Measurements from ENCODE around the gene CCDC169.
"Not testable (repeated sequence)": the region's sequence is repeated elsewhere in the genome, so short reads cannot be mapped to it uniquely, and the experiment has no call there.

CCDC169 gene

DNA sequence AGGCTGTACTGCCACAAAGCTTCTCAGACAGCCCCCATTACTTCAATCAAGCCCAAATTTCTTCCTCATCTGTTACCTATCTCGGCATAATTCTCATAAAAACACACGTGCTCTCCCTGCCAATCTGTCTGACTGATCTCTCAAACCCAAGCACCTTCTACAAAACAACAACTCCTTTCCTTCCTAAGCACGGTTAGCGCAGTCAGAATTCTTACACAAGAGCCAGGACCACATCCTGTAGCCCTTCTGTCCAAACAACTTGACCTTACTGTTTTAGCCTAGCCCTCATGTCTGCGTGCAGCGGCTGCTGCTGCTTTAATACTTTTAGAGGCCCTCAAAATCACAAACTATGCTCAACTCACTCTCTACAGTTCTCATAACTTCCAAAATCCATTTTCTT, 22.2 kb upstream of the CCDC169 start:
- DNase-seq (ENCODE audit: low read depth in 1 of 2, low spot score in 1 of 2), result not testable (repeated sequence)

DNA sequence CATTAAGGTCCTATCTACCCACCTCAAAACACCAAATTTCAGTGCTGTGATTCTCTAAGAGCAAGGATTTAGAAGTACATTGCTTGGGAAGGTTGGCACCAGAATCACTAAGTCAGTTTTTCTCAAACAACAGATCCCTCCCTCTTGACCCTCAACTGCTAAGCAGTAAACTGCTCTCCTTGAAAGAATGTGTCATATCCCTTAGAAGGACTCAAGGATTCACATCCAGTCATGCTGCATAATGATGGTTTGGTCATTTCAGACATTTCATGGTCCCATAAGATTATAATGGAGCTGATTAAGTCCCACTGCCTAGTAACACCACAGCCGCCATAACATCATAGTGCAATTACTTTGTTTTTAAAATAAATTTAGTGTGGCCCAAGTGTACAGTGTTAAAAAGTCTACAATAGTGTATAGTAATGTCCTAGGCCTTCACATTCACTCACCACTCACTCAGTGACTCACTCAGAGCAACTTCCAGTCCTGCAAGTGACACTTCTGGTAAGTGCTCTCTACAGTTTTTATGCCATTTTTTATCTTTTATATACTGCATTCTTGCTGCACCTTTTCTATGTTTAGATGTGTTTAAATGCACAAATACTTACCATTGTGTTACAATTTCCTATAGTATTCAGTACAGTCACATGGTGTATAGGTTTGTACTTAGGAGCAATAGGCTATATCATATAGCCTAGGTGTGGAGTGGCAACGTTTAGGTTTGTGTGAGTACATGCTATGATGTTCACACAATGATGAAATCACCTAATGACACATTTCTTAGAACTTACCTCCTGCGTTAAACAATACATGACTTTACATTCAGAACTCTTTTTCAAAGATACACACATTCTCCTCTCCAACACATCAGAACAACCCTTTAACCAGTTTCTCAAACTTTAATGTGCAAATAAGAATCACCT, 15.7 kb upstream of the CCDC169 start:
- no peak for DNase-seq (ENCODE audit: low read depth in 1 of 2, low spot score in 1 of 2)

DNA sequence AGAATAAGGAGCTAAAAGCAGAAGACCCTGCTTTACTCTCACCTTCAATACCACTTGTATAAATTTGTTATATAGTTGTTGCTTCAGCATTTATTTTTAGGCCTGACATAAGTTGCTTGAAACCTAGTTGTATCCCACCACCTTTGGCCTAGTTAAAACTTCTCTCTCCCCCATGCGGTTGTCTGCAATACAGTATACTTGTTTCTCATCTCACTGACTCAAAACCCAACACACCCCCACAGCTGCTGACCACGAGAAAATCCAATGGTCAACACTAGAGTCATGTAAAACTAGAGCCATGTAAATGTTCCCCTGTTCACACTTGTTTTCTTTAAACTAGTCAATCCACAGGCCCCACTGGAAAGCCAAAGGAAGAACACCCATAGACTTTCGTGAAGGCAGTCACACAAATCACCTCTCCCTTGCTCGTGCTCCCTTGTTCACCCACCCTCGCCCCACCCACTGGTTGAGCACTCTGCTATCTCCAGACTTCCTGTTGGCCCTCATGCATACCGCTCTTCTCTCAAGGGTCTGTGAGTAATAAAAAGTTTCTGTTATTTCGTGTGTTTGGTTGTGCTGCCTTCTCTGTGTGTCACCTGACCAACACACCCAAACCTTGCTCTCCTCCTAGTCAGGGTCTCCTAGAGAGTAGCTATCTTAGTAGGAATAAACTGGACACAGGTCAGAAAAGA, 12.9 kb upstream of the CCDC169 start:
- no peak for DNase-seq (ENCODE audit: low read depth in 1 of 2, low spot score in 1 of 2)

DNA sequence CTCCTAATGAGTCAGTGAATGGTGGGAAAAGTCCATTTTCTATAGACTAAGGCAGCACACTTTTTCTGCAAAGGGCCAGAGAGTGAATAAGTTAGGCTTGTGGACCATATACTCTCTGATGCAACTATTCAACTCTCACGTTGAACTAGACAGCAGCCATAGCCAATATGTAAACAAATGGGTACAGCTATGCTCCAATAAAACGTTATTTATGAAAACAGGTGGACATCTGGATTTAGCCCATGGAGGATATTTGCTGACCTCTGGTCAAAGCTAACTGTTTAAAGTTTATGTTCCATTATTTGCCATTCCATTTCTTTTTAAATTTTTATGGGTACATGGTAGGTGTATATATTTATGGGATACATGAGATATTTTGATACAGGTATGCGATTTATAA, 4.7 kb upstream of the CCDC169 start:
- no peak for DNase-seq (ENCODE audit: low read depth in 1 of 2, low spot score in 1 of 2)

DNA sequence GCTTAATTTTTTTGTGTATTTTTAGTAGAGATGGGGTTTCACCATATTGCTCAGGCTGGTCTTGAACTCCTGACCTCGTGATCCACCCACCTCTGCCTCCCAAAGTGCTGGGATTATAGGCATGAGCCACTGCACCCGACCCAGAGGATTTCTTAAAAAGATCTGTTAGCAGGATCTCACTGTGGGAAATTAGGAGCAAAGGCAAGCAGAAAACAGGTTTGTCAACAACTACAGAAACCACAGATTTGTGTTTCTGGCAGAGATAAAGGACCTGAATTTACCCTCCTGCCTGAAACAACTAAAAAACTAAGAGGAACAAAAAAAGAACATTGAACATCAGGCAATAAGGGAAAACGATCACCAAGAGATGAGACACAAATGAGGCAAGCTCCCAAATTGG, 1.9 kb upstream of the CCDC169 start:
- DNase-seq (ENCODE audit: low read depth in 1 of 2, low spot score in 1 of 2), result not testable (repeated sequence)

DNA sequence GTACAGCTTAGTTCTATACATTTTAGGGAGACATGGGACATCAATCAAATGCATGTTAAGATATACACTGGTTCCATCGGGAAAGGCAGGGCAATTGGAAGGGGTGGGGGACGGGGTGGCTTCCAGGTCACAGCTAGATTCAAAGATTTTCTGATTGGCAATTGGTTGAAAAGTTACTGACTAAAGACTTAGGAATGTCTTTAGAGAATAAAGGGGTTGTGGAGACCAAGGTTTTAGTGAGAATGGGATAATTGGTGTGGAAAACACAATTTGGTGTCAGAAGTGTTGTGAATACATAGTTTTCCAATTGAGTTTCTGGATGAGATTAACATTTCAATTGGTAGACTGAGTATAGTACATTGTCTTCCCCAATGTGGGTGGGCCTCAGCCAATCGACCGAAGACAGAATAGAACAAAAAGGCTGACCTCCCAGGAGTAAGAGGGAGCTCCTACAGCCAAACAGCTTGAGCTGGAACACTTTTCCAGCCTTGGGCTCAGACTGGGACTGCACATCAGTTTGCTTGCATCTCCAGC, 988 bp upstream of the CCDC169 start:
- no peak for DNase-seq (ENCODE audit: low read depth in 1 of 2, low spot score in 1 of 2)

DNA sequence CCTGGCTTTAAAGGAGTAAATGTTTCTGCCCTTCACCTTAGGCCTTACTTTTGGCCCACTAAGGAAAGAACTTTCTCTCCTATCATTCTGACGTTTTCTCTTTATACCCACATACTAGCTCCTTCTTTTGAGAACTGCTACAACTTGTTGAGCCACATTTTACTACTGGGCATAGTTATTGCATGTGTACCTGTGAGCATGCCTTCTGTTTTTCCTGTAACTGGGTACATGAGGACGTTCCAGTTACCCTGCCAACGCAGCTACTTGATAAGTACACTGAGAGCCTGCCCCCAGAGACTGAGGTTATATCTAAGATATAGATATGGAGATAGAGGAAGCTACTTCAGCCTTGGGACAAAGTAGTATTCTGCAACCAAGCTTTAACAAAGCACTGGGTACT, 3.5 kb downstream of the CCDC169 start:
- DNase-seq (ENCODE audit: low read depth in 1 of 2, low spot score in 1 of 2), result no peak

DNA sequence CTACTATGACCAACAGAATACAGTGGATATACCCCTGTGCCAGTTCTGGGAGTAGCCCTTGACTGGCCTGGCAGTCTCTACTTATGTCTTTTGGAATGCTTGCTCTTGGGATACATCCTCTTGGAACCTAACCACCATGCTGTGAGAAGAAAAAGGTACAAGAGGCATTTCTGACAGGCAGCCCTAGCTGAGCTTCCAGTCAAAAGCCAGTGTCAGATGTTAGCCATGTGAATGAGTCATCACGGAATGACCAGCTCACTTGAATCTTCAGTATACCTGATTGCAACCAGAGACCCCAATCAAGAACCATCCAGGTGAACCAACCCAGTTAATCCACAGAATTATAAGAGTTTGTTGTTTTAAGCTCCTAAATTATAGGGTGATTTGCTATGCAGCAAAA, 4.1 kb downstream of the CCDC169 start:
- DNase-seq (ENCODE audit: low read depth in 1 of 2, low spot score in 1 of 2), result no peak

DNA sequence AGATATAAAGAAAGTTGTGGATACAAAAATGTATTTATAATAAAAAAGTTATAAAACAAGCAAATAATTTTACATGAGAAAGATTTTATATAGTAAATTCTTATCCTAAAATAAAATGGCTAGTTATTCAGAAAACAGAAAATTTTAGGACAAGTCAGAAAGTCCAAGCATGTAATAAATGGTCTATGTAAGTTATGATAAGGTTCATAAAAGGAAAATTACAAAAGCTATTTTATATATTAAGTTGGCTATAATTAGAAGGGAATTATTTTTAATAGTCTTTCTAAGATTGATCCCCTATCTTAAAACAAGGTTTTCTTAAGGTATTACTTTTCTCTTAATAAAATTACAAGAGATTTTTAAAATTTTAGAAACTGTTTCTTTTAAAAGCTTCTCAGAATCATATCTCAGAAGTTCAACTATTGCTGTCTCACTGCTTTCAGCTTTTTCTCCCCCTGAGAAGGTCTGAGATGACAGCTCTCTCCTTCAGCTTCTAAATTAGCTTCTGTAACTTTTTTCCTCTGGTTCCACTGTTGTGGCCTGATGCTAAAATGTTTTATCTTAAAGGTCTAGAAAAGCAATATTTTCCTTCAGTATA, 8.7 kb downstream of the CCDC169 start:
- no peak for DNase-seq (ENCODE audit: low read depth in 1 of 2, low spot score in 1 of 2)

DNA sequence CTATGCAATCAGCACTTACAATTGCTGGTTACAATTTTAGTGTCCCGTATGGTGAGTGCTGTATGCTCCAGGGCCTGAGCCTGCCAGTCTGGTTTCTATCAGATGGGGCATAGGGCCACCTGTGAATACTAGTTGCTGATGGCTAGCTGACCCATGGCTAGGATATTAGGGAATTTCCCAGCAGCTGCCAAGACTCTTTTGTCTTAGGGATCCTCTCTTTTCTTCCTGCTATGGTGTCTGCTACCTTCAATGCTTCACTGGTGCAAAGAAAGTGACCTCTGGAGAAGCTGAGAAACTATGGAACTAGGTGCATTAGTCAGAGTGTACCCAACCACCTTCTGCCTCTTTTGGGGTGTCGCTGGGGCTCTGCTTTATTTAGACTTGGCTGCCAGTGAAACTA, 11.6 kb downstream of the CCDC169 start:
- DNase-seq (ENCODE audit: low read depth in 1 of 2, low spot score in 1 of 2), result no peak

DNA sequence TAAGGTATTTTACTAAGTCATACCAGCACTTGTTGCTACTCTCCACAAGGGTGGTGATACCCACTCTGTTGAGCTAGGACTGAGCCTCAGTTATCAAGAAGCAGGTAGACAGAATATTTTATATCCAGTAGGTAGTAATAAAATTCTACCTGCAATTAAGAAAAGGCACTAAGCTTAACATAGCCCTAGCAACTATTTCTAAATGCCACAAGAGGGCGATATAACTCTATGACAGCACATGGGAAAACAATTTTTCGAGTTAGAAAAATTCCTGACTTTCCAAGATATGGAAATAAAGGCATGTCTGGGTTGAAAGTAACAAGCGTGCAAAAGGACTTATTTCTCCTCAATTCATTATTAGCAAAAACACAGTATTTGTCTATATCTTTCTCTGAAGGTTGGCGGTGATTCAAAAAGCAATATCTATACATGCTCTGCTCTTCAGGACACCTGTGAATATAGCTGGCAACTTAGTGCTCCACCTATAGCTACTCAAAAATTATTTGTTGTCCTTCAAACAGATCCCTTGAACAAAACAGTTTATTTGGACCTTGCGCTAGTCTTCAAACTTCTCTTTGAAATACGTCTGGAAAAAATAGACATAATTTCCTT, 14.7 kb downstream of the CCDC169 start:
- DNase-seq (ENCODE audit: low read depth in 1 of 2, low spot score in 1 of 2), result no peak

DNA sequence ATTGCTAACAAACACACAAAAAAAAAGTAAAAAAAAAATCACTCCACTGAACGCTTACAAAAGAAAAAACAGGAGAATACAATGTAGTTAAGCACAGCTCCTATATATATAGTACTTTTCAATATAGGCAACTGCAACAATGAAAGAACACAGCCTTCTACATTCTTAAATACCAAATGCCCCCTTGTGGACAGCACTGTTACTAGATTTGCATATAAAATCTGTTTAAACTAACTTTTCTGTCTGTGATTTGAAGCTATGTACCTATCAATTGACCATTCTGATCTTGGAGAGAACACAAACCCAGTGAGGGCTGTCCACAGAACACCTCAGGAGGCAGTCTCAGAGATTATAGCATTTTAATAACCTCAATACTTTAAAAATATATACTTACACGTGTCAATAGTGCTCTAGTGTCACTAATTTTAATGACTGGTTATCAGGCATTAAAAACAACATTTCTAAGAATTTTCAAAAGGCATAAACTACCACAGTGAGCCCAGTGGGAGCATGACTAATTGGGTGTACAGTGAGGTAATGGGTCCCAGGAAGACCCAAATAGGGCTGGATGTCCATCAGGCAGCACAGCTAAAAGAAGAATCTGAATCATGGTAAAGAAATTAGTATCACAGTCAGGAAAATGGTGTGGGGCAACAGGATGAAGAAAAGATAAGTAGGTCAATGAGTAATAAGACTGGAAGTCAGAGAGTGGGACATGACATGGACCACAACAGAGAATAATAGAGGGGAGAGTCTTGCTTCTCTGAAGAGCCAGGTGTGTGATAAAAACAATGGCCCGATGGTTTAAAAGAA, 22.2 kb downstream of the CCDC169 start:
- DNase-seq (ENCODE audit: low read depth in 1 of 2, low spot score in 1 of 2), result no peak

DNA sequence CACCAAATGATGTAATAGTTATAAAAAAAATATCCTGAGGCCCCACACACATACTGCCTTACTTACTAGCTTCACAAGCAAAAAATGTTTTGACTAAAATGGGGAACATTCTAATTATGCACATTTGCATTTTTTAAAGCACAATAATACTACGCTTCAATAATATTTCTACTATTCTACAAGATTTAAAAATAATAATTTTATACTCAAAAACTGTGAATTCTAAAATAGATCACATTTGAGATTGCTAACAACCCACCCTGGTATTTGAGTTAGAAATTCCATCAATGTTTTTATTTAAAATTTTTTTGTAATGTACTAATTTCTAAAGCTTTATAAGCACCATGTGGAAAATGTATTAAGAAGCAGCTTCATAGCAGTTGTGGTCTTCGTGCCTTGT, 24.2 kb downstream of the CCDC169 start:
- no peak for DNase-seq (ENCODE audit: low read depth in 1 of 2, low spot score in 1 of 2)

DNA sequence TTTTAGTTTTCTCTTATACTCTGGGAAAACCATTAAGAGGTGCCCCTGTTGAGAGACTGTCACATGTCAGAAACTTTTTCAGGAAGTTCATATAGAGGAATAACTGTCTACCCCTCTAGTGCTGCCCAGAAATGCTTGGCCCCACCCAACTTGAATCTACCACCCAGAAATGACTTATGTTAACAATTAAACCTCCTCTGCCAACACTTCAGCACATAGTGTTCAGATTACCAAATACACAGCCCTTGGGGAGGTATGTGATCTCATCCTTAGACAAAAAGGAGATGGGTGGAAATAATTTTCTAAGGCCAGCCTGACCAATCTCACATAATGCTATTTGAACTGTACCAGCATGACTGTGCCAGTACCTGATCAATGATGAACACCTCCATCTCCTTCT, 35.6 kb downstream of the CCDC169 start:
- DNase-seq (ENCODE audit: low read depth in 1 of 2, low spot score in 1 of 2), result no peak

DNA sequence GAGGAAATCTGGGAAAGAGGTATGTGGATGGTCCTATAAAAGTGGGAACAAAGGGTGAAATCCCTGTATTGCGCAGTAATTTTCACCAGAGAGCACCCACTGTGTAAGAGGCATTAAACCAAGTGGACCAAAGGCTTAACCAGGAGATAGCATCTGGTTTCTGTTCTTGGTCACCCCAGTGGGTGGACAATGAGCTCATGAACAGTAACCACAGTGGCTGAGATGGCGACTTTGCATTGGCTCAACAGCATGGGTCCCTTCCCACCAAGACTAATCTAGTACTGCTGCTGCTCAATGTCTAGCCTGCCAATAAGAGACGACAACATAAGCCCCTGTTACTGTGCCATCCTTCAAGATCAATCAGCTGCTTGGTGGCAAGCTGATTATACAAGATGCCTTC, 36.6 kb downstream of the CCDC169 start:
- no peak for DNase-seq (ENCODE audit: low read depth in 1 of 2, low spot score in 1 of 2)

DNA sequence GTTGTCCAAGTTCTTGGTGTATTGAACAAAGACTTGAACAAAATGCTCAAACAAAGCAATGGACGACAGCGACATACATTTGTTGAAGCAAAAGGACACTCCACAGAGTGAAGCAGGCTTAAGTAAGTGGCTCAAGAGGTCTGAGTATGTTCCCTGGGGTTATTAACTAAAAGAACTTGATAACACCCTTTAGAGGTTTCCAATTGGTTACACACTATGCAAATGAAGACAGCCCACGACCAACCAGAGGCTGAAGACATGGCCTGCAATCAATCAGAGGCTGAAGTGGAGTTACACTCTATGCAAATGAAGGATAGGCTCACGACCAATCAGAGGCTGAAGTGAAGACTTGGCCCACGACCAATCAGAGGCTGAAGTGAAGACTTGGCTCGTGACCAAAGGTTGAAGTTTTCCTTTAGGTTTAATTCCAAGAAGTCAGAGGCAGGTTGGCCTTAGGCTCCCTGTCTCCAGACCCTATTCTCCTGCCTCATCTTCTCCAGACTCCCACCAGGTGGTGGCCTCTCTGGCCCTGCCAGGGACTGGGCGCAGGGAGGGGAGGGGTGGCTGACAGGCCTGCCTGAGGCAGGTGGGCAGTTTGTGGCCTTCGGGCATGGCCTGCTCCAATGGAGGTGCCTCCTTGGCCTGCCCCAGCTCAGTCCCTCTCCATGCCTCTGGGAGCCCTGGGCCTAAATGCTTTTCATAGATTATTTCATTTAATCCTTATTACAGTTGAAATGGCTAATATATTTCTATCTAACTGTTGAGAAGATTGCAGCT, 38.1 kb downstream of the CCDC169 start:
- DNase-seq (ENCODE audit: low read depth in 1 of 2, low spot score in 1 of 2), result no peak

DNA sequence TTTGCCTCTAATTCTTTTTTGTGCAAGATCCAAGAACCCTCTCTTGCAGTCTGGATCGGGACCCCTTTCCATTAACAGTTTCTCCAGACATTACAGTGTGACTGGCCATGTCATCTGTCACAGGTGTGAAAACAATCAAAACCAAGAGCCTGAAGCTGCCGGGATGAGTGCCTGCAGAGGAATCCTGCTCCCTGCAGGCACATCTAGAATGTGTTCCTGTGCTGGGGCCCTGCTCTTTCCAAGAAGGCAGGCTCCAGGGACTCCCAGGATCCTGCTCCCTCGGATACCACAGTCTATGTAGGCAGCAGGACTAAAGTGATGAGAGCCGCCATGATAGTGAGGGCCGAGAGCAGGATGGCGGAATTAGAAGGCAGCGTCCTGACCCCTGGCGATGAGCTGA, 38.8 kb downstream of the CCDC169 start:
- DNase-seq (ENCODE audit: low read depth in 1 of 2, low spot score in 1 of 2), result no peak

DNA sequence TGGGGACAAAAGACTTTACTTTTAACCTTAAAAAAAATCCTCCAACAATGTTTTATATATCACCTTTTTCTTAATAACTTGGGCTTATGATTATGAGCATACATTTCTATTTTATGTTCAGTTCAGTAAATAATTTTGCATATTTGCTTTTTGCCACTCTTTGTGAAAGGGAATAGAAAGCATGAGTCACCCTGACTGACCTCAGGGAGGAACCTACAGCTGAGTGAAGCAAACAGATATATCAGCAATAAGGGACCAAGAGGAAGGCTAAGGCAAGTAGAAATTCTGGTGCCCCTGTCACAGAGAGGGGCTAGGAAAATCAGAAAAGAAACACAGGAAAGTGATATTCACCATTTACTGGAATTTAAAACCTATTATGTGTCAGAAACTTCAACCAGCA, 46.1 kb downstream of the CCDC169 start:
- no peak for DNase-seq (ENCODE audit: low read depth in 1 of 2, low spot score in 1 of 2)

DNA sequence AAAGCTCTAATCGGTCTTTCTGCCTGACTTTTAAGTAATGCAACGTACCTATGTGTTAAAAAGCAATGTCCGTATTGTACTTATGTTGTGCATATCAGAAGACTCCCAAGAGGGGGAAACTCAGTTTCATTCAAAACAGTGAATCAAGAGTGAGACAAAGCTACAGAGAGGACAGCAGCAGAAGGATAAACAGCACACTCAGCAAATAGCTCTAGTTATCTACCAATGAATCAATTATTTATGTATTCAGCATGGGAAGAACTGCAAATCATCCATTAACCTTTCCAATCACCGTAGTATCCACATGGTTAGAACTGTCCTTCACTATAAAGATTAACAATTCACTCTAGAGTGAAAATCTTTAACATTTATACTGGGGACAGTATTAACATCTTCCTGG, 46.6 kb downstream of the CCDC169 start:
- DNase-seq (ENCODE audit: low read depth in 1 of 2, low spot score in 1 of 2), result no peak

DNA sequence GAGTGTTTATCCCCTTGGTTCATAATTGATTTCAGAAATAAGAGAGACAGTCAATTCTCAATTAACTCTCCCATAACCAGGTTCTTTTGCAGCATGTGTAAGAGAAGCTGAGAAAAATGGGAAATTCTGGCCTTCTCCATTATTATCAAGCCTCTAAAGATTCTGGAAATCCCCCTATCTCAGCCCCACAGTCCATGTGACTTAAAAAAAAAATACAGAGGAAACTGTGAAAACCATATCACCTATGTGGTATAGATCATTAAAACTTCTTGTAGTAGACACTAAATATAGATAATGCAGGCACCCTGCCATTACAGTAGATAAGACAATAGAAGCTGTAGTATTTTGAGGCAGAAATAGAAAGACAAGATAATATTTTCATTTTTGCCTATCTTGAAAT, 48.9 kb downstream of the CCDC169 start:
- DNase-seq (ENCODE audit: low read depth in 1 of 2, low spot score in 1 of 2), result no peak
